HuH-7.5 (cell line): ENCODE data around the gene SORCS2.
"Not testable (repeated sequence)": the region's sequence is repeated elsewhere in the genome, so short reads cannot be mapped to it uniquely, and the experiment has no call there.

Experiments used
- DNase-seq: peaks from one replicate; pipeline ENCODE4 v3.0.0; 2011; ENCODE audit warnings: low spot score

SORCS2 gene

GRCh38 chr4:7556558-7556957 is 364.2 kb downstream of the SORCS2 start:
- no peak for DNase-seq

GRCh38 chr4:7557456-7557855 is 365.1 kb downstream of the SORCS2 start:
- DNase-seq, result no peak

- DNase-seq, result no peak
Observed at GRCh38 chr4:7558436-7558835, 366.1 kb downstream of the SORCS2 start.

- no peak for DNase-seq
Observed at GRCh38 chr4:7559316-7559715, 367.0 kb downstream of the SORCS2 start.

GRCh38 chr4:7559741-7560395 is 367.5 kb downstream of the SORCS2 start:
- DNase-seq, result peak; percentile 53

- no peak for DNase-seq
Observed at GRCh38 chr4:7561557-7561956, 369.2 kb downstream of the SORCS2 start.

GRCh38 chr4:7564242-7564641 is 371.9 kb downstream of the SORCS2 start:
- DNase-seq, result no peak

- DNase-seq, result no peak
Observed at GRCh38 chr4:7565483-7565882, 373.1 kb downstream of the SORCS2 start.

GRCh38 chr4:7569810-7570783 is 377.8 kb downstream of the SORCS2 start:
- DNase-seq, result no peak

- no peak for DNase-seq
Observed at GRCh38 chr4:7571001-7571400, 378.7 kb downstream of the SORCS2 start.

- DNase-seq, result no peak
Observed at GRCh38 chr4:7571701-7572100, 379.4 kb downstream of the SORCS2 start.

- no peak for DNase-seq
Observed at GRCh38 chr4:7572894-7573293, 380.6 kb downstream of the SORCS2 start.

GRCh38 chr4:7573576-7574091 is 381.3 kb downstream of the SORCS2 start:
- DNase-seq, result no peak

- DNase-seq, result no peak
Observed at GRCh38 chr4:7574287-7575014, 382.1 kb downstream of the SORCS2 start.

GRCh38 chr4:7575426-7575825 is 383.1 kb downstream of the SORCS2 start:
- DNase-seq, result no peak

- DNase-seq, result not testable (repeated sequence)
Observed at GRCh38 chr4:7577361-7578039, 385.2 kb downstream of the SORCS2 start.

- DNase-seq, result peak; percentile 44
Observed at GRCh38 chr4:7581477-7581876, 389.1 kb downstream of the SORCS2 start.

GRCh38 chr4:7582313-7583097 is 390.2 kb downstream of the SORCS2 start:
- no peak for DNase-seq

GRCh38 chr4:7584098-7584497 is 391.8 kb downstream of the SORCS2 start:
- DNase-seq, result no peak

- DNase-seq, result no peak
Observed at GRCh38 chr4:7584606-7585159, 392.3 kb downstream of the SORCS2 start.

GRCh38 chr4:7585768-7586167 is 393.4 kb downstream of the SORCS2 start:
- no peak for DNase-seq
